GM12878 (cell line): ENCODE data around the gene RAPGEF4. TPM values are rescaled to one million over a fixed set of nuclear protein-coding genes. Genes with fewer than 3 reads are reported as not detected.

ENCODE experiments used
- ATAC-seq: fragments of 200-7000 bp; cut with Tn5 transposase; 3 replicates; pipeline ENCODE4 v1.9.1; 2020; ENCODE audit warnings: mild to moderate bottlenecking, moderate library complexity
- BruUV-seq: library from RNA; stranded (reverse); fragments of 400-500 nt; replicated peaks from 2 replicates; lab custom pipeline; 2021; lab: Mats Ljungman, UMichigan
- CTCF ChIA-PET: fragments of 300-600 bp; sonication (Branson Sonifier 250); formaldehyde crosslinking; extraction: SDS; loops from one replicate; lab custom pipeline; 2021; ENCODE audit warnings: inconsistent platforms; lab: Yijun Ruan, JAX
- POLR2A ChIA-PET: fragments of 350-600 bp; formaldehyde crosslinking; extraction: SDS; loops from one replicate; lab custom pipeline; 2021; ENCODE audit warnings: inconsistent platforms; lab: Charles Lee
- RAD21 ChIA-PET: fragments of 300-600 bp; sonication (Branson Sonifier 250); formaldehyde crosslinking; loops from one replicate; lab custom pipeline; 2023; ENCODE audit warnings: antibody characterized with exemption; ENCODE audit not compliant: unreplicated experiment; lab: Charles Lee
- SMC1A ChIA-PET: fragments of 300-600 bp; sonication (Branson Sonifier 250); formaldehyde crosslinking; loops from one replicate; lab custom pipeline; 2023; ENCODE audit not compliant: unreplicated experiment, uncharacterized antibody; lab: Charles Lee
- DNase-seq: peaks from one replicate; pipeline ENCODE4 v3.0.0-alpha.2; 2011; ENCODE audit warnings: low read depth, low spot score
- FAIRE-seq: peaks from 3 replicates; lab custom pipeline; 2011; peaks lifted over from hg19 to GRCh38; lab: Jason Lieb, UNC
- H2AFZ ChIP-seq: 2 replicates; pipeline ENCODE4 v1.6.0; 2011; ENCODE audit warnings: low read depth, low read length, control low read depth; ENCODE audit not compliant: control insufficient read depth
- H3K27ac ChIP-seq: 2 replicates; pipeline ENCODE4 v1.5.1; 2011; ENCODE audit warnings: control low read depth; ENCODE audit not compliant: control insufficient read depth, insufficient read depth
- H3K27me3 ChIP-seq, 2 experiments: replicated peaks in 1 of 2; 2 replicates each; pipeline versions ENCODE4 v1.6.0 to v1.6.1; 2011; ENCODE audit warnings: low read length in 1 of 2; ENCODE audit not compliant: control insufficient read depth in 2 of 2, insufficient read depth in 2 of 2
- H3K36me3 ChIP-seq, 2 experiments: 2 replicates each; pipeline ENCODE4 v1.5.1; 2011; ENCODE audit warnings: low read length in 1 of 2; ENCODE audit not compliant: control insufficient read depth in 2 of 2, insufficient read depth in 2 of 2
- H3K4me1 ChIP-seq: 2 replicates; pipeline ENCODE4 v1.6.1; 2011; ENCODE audit warnings: mild to moderate bottlenecking, low read length, moderate library complexity, mixed read lengths; ENCODE audit not compliant: control insufficient read depth, insufficient read depth
- H3K4me2 ChIP-seq: 2 replicates; pipeline ENCODE4 v1.6.0; 2011; ENCODE audit warnings: control low read depth; ENCODE audit not compliant: control insufficient read depth, insufficient read depth
- H3K4me3 ChIP-seq: fragments of 200-600 bp; sonication (generic); 2 replicates; pipeline ENCODE4 v1.5.1; 2016
- H3K79me2 ChIP-seq: 2 replicates; pipeline ENCODE4 v1.6.0; 2011; ENCODE audit warnings: low read length; ENCODE audit not compliant: control insufficient read depth, insufficient read depth
- H3K9ac ChIP-seq: 2 replicates; pipeline ENCODE4 v1.8.0; 2011; ENCODE audit warnings: low read length, control low read depth, mixed read lengths; ENCODE audit not compliant: control insufficient read depth, insufficient read depth
- H3K9me3 ChIP-seq: replicated peaks from 3 replicates; pipeline ENCODE4 v1.5.1; 2011; ENCODE audit warnings: mild to moderate bottlenecking, low read length; ENCODE audit not compliant: control insufficient read depth, insufficient read depth
- H4K20me1 ChIP-seq: 2 replicates; pipeline ENCODE4 v1.6.0; 2011; ENCODE audit not compliant: control insufficient read depth, insufficient read depth
- ASH2L ChIP-seq: fragments of 300-600, 200-600 bp; sonication (generic); IDR thresholded peaks from 2 replicates; pipeline ENCODE4 v1.6.1; 2017; ENCODE audit warnings: low read depth, mild to moderate bottlenecking, borderline replicate concordance
- DPF2 ChIP-seq: fragments of 450-650 bp; IDR thresholded peaks from 2 replicates; pipeline ENCODE4 v1.6.1; 2017; ENCODE audit warnings: mild to moderate bottlenecking
- KAT2A ChIP-seq: conservative IDR thresholded peaks from 2 replicates; pipeline ENCODE4 v1.6.1; 2011; ENCODE audit warnings: low read depth, low read length; ENCODE audit not compliant: control insufficient read depth
- RAD51 ChIP-seq: fragments of 450-650 bp; IDR thresholded peaks from 2 replicates; pipeline ENCODE4 v1.6.1; 2016; ENCODE audit warnings: moderate library complexity, mild to moderate bottlenecking, inconsistent platforms
- REST ChIP-seq: IDR thresholded peaks from 2 replicates; pipeline ENCODE4 v1.6.1; 2012; ENCODE audit warnings: mild to moderate bottlenecking, low read depth, low read length
- TCF3 ChIP-seq: IDR thresholded peaks from 2 replicates; pipeline ENCODE4 v1.6.1; 2012; ENCODE audit warnings: low read depth, mild to moderate bottlenecking, low read length, borderline replicate concordance; ENCODE audit not compliant: insufficient read depth
- ZBTB11 ChIP-seq: fragments of 450-650 bp; formaldehyde crosslinking; IDR thresholded peaks from 2 replicates; pipeline ENCODE4 v1.5.0; 2022; ENCODE audit warnings: mild to moderate bottlenecking, missing genetic modification characterization
- WGBS: methylation state at CpG from one replicate; pipeline ENCODE4 v1.1.6; 2016; ENCODE audit warnings: low lambda C conversion rate; ENCODE audit not compliant: insufficient replicate concordance, insufficient coverage; ENCODE audit errors: missing lambda C conversion rate; 5-methylcytosine and 5-hydroxymethylcytosine counted together
- in situ Hi-C: fragments of 300-500 bp; cut with MboI; formaldehyde crosslinking; loops from 9 replicates; pipeline ENCODE4 v1.14.3; 2018; ENCODE audit warnings: mixed read lengths
- intact Hi-C: fragments of 100-400 bp; cut with micrococcal nuclease; formaldehyde crosslinking; loops from one replicate; pipeline ENCODE4 v1.14.2; 2022; ENCODE audit not compliant: unreplicated experiment
- polyA plus RNA-seq, 11 experiments: library from polyadenylated mRNA; depleted of rRNA in 4 of 11; unstranded in 6 of 11; stranded (reverse) in 5 of 11; fragments of >200 nt; fragmentation: Nextera tagmentation in 4 of 11; fragmentation: Illumina TruSeq in 1 of 11; extraction: Ambion mirVana in 4 of 11; extraction: Trizol in 1 of 11; gene quantifications; 1 replicate in 1 of 11; 2 replicates in 10 of 11; pipeline versions ENCODE4 v1.2.1 to v1.2.3, GENCODE V29; 2011 to 2016; ENCODE audit warnings: inconsistent platforms in 2 of 11, missing spikeins in 2 of 11, low read depth in 1 of 11
- total RNA-seq, 4 experiments: library from RNA; depleted of rRNA in 3 of 4; stranded (reverse); fragments of >200 nt in 3 of 4; fragmentation: Illumina TruSeq in 1 of 4; extraction: Trizol in 1 of 4; gene quantifications; 2 replicates each; pipeline versions ENCODE4 v1.2.1 to v1.2.3, GENCODE V29; 2013 to 2021

The RAPGEF4 gene
- total and polyA plus RNA-seq, 10 of the 15 experiments (the other 5 are each of a cell fraction or from before 2014, with no cell fraction given), result 0.18 TPM; not detected in 8

- no peak for TF ChIP-seq ZBTB11 (CRISPR knock-in tag)
Measured at GRCh38 chr2:172962082-172962481, 226.4 kb downstream of the RAPGEF4 start (continued).

GRCh38 chr2:172962824-172963223 lies 227.2 kb downstream of the RAPGEF4 start:
- Histone ChIP-seq H3K9me3 (no peaks in the 10 kb centered on the region), H3K27ac (no peak overlapping the region), H3K9ac (no peak overlapping the region)
- no peak for DNase-seq
- FAIRE-seq, result no peak
- TF ChIP-seq RAD51, result no peak
- TF ChIP-seq REST, result no peak
- TF ChIP-seq KAT2A, result no peak
- no peak for TF ChIP-seq TCF3
- no peak for TF ChIP-seq DPF2
- TF ChIP-seq ASH2L, result no peak
- TF ChIP-seq, all 136 proteins: peak for 0
- ChIA-PET RAD21 (no interaction called here), POLR2A (no interaction called here), SMC1A (no interaction called here), CTCF (no interaction called here)
- Histone ChIP-seq H3K4me1 (no peaks in the 10 kb centered on the region), H4K20me1 (no peaks in the 10 kb centered on the region), H3K4me3 (no peak overlapping the region), H3K27me3 (peaks cover 0 to 2% of the 10 kb centered on the region in 2 experiments; a peak in 3 of 4 replicates), H3K36me3 (no peaks in the 10 kb centered on the region), H3K79me2 (no peaks in the 10 kb centered on the region), H2AFZ (no peak overlapping the region), H3K4me2 (no peak overlapping the region)
- ATAC-seq, result no peak
- WGBS, result 0% methylated on average over 2 of the region's 2 CpGs
- intact Hi-C loops, result no loop called here
- in situ Hi-C loops, result no loop called here
- no TSS peak for BruUV-seq
